ENCODE measurements around the gene USP35. TPM values are rescaled to one million over a fixed set of nuclear protein-coding genes. Genes with fewer than 3 reads are reported as not detected.

Gene USP35
- total and polyA plus RNA-seq, 2 experiments from 2014 or later = 2.9 to 7.3 TPM

- TF ChIP-seq CTCF (IDR thresholded peaks at IDR 0.05; ENCODE audit: poor library complexity) (no peak), EZH2phosphoT487 (IDR thresholded peaks at IDR 0.05; ENCODE audit: low read depth, severe bottlenecking, unreplicated experiment) (no peak), EZH2 (IDR thresholded peaks at IDR 0.05; ENCODE audit: borderline replicate concordance) (no peak)
- H3K27ac ChIP-seq = no peak overlapping the region
- peak; percentile 17 for DNase-seq (ENCODE audit: low spot score)
Observed at GRCh38 chr11:78156127-78156844, 32.4 kb upstream of the USP35 start.

GRCh38 chr11:78158987-78159652, 29.6 kb upstream of the USP35 start:
- no peak overlapping the region for H3K4me3 ChIP-seq
- H3K4me2 ChIP-seq = no peak overlapping the region
- H4K20me1 ChIP-seq (ENCODE audit: insufficient read depth, poor library complexity, severe bottlenecking) = no peaks in the 10 kb centered on the region
- H3K27me3 ChIP-seq = no peaks in the 10 kb centered on the region
- 63% methylated on average over 6 of the region's 6 CpGs for WGBS (ENCODE audit: low lambda C conversion rate, missing lambda C conversion rate)
- DNase-seq (ENCODE audit: low spot score) = no peak
- no peak overlapping the region for H3K27ac ChIP-seq
- TF ChIP-seq EZH2 (IDR thresholded peaks at IDR 0.05; ENCODE audit: borderline replicate concordance) (no peak), CTCF (IDR thresholded peaks at IDR 0.05; ENCODE audit: poor library complexity) (no peak), EZH2phosphoT487 (IDR thresholded peaks at IDR 0.05; ENCODE audit: low read depth, severe bottlenecking, unreplicated experiment) (no peak)
- H3K4me1 ChIP-seq (ENCODE audit: insufficient read depth) = no peaks in the 10 kb centered on the region
- no peak overlapping the region for H2AFZ ChIP-seq
- no peaks in the 10 kb centered on the region for H3K79me2 ChIP-seq
- H3K9me3 ChIP-seq (ENCODE audit: low read depth) = no peaks in the 10 kb centered on the region
- H3K36me3 ChIP-seq (replicated peaks; ENCODE audit: insufficient read depth, low read depth) = no peaks in the 10 kb centered on the region
- no peaks in the 10 kb centered on the region for H3K9me2 ChIP-seq (replicated peaks; ENCODE audit: insufficient read depth)

More at GRCh38 chr11:78156127-78156844, 32.4 kb upstream of the USP35 start:
- Histone ChIP-seq H3K27me3 (no peaks in the 10 kb centered on the region), H3K9me3 (ENCODE audit: low read depth) (no peaks in the 10 kb centered on the region), H4K20me1 (ENCODE audit: insufficient read depth, poor library complexity, severe bottlenecking) (no peaks in the 10 kb centered on the region), H3K9me2 (replicated peaks; ENCODE audit: insufficient read depth) (no peaks in the 10 kb centered on the region), H3K4me2 (no peak overlapping the region), H3K4me3 (no peak overlapping the region), H3K79me2 (no peaks in the 10 kb centered on the region), H3K4me1 (ENCODE audit: insufficient read depth) (no peaks in the 10 kb centered on the region), H3K36me3 (replicated peaks; ENCODE audit: insufficient read depth, low read depth) (no peaks in the 10 kb centered on the region), H2AFZ (no peak overlapping the region)
- 42% methylated on average over 6 of the region's 6 CpGs for WGBS (ENCODE audit: low lambda C conversion rate, missing lambda C conversion rate)

DNA sequence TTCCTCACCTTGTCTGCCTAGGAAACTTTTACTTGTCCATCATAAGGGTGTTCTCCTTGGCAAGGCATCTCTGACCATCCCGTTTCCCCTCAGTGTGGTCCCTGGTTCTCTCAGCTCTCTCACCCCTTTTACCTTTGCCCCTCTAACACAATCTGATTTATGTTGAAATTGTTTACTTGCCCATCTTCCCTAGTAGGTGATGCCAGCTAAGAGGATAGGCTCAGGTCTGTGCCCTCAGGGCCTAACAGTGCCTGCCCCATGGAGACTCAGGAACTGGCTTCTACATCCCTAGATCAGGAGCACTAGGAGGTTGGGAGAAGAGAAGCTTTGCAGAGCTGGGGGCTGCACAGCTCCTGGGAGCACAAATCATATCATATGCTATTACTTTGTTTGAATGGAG, 28.2 kb upstream of the USP35 start:
- Histone ChIP-seq H3K9me2 (replicated peaks; ENCODE audit: insufficient read depth) (no peaks in the 10 kb centered on the region), H3K36me3 (replicated peaks; ENCODE audit: insufficient read depth, low read depth) (no peaks in the 10 kb centered on the region), H3K27me3 (no peaks in the 10 kb centered on the region), H3K27ac (no peak overlapping the region), H3K79me2 (no peaks in the 10 kb centered on the region), H4K20me1 (ENCODE audit: insufficient read depth, poor library complexity, severe bottlenecking) (no peaks in the 10 kb centered on the region), H3K9me3 (ENCODE audit: low read depth) (no peaks in the 10 kb centered on the region), H2AFZ (no peak overlapping the region), H3K4me3 (no peak overlapping the region), H3K4me2 (no peak overlapping the region), H3K4me1 (ENCODE audit: insufficient read depth) (no peaks in the 10 kb centered on the region)
- TF ChIP-seq EZH2 (IDR thresholded peaks at IDR 0.05; ENCODE audit: borderline replicate concordance) (no peak), CTCF (IDR thresholded peaks at IDR 0.05; ENCODE audit: poor library complexity) (no peak), EZH2phosphoT487 (IDR thresholded peaks at IDR 0.05; ENCODE audit: low read depth, severe bottlenecking, unreplicated experiment) (no peak)
- 100% methylated on average over 1 of the region's 1 CpG for WGBS (ENCODE audit: low lambda C conversion rate, missing lambda C conversion rate)
- no peak for DNase-seq (ENCODE audit: low spot score)

Measured in hepatocyte (in vitro differentiated cells).